Fibroblast of villous mesenchyme (primary cell): ENCODE data around the gene MS4A18. TPM values are rescaled to one million over a fixed set of nuclear protein-coding genes. Genes with fewer than 3 reads are reported as not detected.

Experiments used
- DNase-seq: peaks from one replicate; pipeline ENCODE4 v3.0.0-alpha.2; 2010; ENCODE audit warnings: low read depth
- H3K4me3 ChIP-seq: 2 replicates; pipeline ENCODE4 v1.5.1; 2011; ENCODE audit warnings: low read depth, mild to moderate bottlenecking, low read length
- CTCF ChIP-seq: IDR thresholded peaks from 2 replicates; pipeline ENCODE4 v1.5.1; 2012; ENCODE audit warnings: low read depth, mild to moderate bottlenecking, low read length; ENCODE audit not compliant: insufficient read depth
- total RNA-seq: library from RNA; depleted of rRNA; stranded (reverse); fragments of >200 nt; gene quantifications from 2 replicates; pipeline ENCODE4 v1.2.3, GENCODE V29; 2012

Gene MS4A18
- total RNA-seq, 1 donor = not detected

- peak; percentile 26 for TF ChIP-seq CTCF
- no peak overlapping the region for H3K4me3 ChIP-seq
- no peak for DNase-seq
These were observed 42.9 kb downstream of the MS4A18 start for GRCh38 chr11:60767388-60767811.

- TF ChIP-seq CTCF = no peak
- no peak overlapping the region for H3K4me3 ChIP-seq
- no peak for DNase-seq
These were observed 43.7 kb downstream of the MS4A18 start for GRCh38 chr11:60768202-60768601.

GRCh38 chr11:60769273-60769672 is 44.8 kb downstream of the MS4A18 start:
- H3K4me3 ChIP-seq = no peak overlapping the region
- TF ChIP-seq CTCF = no peak
- DNase-seq = no peak

- DNase-seq = no peak
- TF ChIP-seq CTCF = no peak
- H3K4me3 ChIP-seq = no peak overlapping the region
These were observed 45.3 kb downstream of the MS4A18 start for GRCh38 chr11:60769811-60770210.

GRCh38 chr11:60771146-60771545 is 46.6 kb downstream of the MS4A18 start:
- TF ChIP-seq CTCF = no peak
- no peak for DNase-seq
- no peak overlapping the region for H3K4me3 ChIP-seq

GRCh38 chr11:60771879-60772525 is 47.5 kb downstream of the MS4A18 start:
- no peak for TF ChIP-seq CTCF
- no peak for DNase-seq
- H3K4me3 ChIP-seq = no peak overlapping the region

- TF ChIP-seq CTCF = no peak
- DNase-seq = no peak
These were observed 48.1 kb downstream of the MS4A18 start for GRCh38 chr11:60772666-60773065.

More at GRCh38 chr11:60772666-60773065, 48.1 kb downstream of the MS4A18 start:
- H3K4me3 ChIP-seq = no peak overlapping the region
